ENCODE results near the gene HOMER3. TPM values are rescaled to one million over a fixed set of nuclear protein-coding genes. Genes with fewer than 3 reads are reported as not detected.

The HOMER3 gene
- total and polyA plus RNA-seq, 2 donors: 10.1 to 34.0 TPM

- Histone ChIP-seq H3K27ac (ENCODE audit: low read depth in 1 of 2, low read length in 1 of 2) (no peak overlapping the region), H3K4me3 (ENCODE audit: low read length in 2 of 2) (no peak overlapping the region), H3K9me3 (ENCODE audit: control insufficient read depth in 2 of 2, insufficient read depth in 1 of 2, low read length in 1 of 2) (peaks cover 0 to 5% of the 10 kb centered on the region in 2 donors), H3K27me3 (ENCODE audit: control insufficient read depth in 2 of 2, insufficient read depth in 1 of 2, low read length in 1 of 2) (peaks cover 27 to 67% of the 10 kb centered on the region in 2 donors), H3K4me1 (ENCODE audit: control insufficient read depth in 2 of 2, insufficient read depth in 2 of 2, low read length in 2 of 2) (no peaks in the 10 kb centered on the region), H3K36me3 (ENCODE audit: control insufficient read depth in 2 of 2, insufficient read depth in 2 of 2, low read length in 1 of 2) (no peaks in the 10 kb centered on the region)
- no peak for DNase-seq (ENCODE audit: low read depth in 6 of 9, low spot score in 9 of 9)
- WGBS: 92% methylated on average over 3 of the region's 3 CpGs
Measured at GRCh38 chr19:18939163-18939562, 1.9 kb downstream of the HOMER3 start.

GRCh38 chr19:18933297-18933696 is 7.7 kb downstream of the HOMER3 start:
- peaks cover 2 to 35% of the 10 kb centered on the region in 2 donors for H3K27me3 ChIP-seq (ENCODE audit: control insufficient read depth in 2 of 2, insufficient read depth in 1 of 2, low read length in 1 of 2)
- peaks cover 1 to 4% of the 10 kb centered on the region in 2 donors for H3K9me3 ChIP-seq (ENCODE audit: control insufficient read depth in 2 of 2, insufficient read depth in 1 of 2, low read length in 1 of 2)
- no peak overlapping the region for H3K27ac ChIP-seq (ENCODE audit: low read depth in 1 of 2, low read length in 1 of 2)
- DNase-seq (ENCODE audit: low read depth in 6 of 9, low spot score in 9 of 9): no peak
- H3K36me3 ChIP-seq (ENCODE audit: control insufficient read depth in 2 of 2, insufficient read depth in 2 of 2, low read length in 1 of 2): peaks cover 6 to 9% of the 10 kb centered on the region in 2 donors
- no peak overlapping the region for H3K4me3 ChIP-seq (ENCODE audit: low read length in 2 of 2)
- WGBS: 82% methylated on average over 13 of the region's 13 CpGs
- H3K4me1 ChIP-seq (ENCODE audit: control insufficient read depth in 2 of 2, insufficient read depth in 2 of 2, low read length in 2 of 2): peaks cover 4 to 5% of the 10 kb centered on the region in 2 donors

GRCh38 chr19:18932216-18932841 is 8.7 kb downstream of the HOMER3 start:
- DNase-seq (ENCODE audit: low read depth in 6 of 9, low spot score in 9 of 9): peak in 8 of 9 donors; percentile 25 to 74 (median 48)
- H3K9me3 ChIP-seq (ENCODE audit: control insufficient read depth in 2 of 2, insufficient read depth in 1 of 2, low read length in 1 of 2): peaks cover 1 to 4% of the 10 kb centered on the region in 2 donors
- 7% methylated on average over 37 of the region's 37 CpGs for WGBS
- peaks cover 14 to 16% of the 10 kb centered on the region in 2 donors for H3K36me3 ChIP-seq (ENCODE audit: control insufficient read depth in 2 of 2, insufficient read depth in 2 of 2, low read length in 1 of 2)
- peak overlapping the region in 1 of 2 donors; percentile 19 for H3K4me3 ChIP-seq (ENCODE audit: low read length in 2 of 2)
- H3K27me3 ChIP-seq (ENCODE audit: control insufficient read depth in 2 of 2, insufficient read depth in 1 of 2, low read length in 1 of 2): peaks cover 0 to 27% of the 10 kb centered on the region in 2 donors
- peaks cover 4 to 5% of the 10 kb centered on the region in 2 donors for H3K4me1 ChIP-seq (ENCODE audit: control insufficient read depth in 2 of 2, insufficient read depth in 2 of 2, low read length in 2 of 2)
- no peak overlapping the region for H3K27ac ChIP-seq (ENCODE audit: low read depth in 1 of 2, low read length in 1 of 2)

- no peak for DNase-seq (ENCODE audit: low read depth in 6 of 9, low spot score in 9 of 9)
- H3K27me3 ChIP-seq (ENCODE audit: control insufficient read depth in 2 of 2, insufficient read depth in 1 of 2, low read length in 1 of 2): peaks cover 0 to 27% of the 10 kb centered on the region in 2 donors
- peaks cover 4 to 5% of the 10 kb centered on the region in 2 donors for H3K4me1 ChIP-seq (ENCODE audit: control insufficient read depth in 2 of 2, insufficient read depth in 2 of 2, low read length in 2 of 2)
- peak overlapping the region in 1 of 2 donors; percentile 19 for H3K4me3 ChIP-seq (ENCODE audit: low read length in 2 of 2)
- peaks cover 1 to 4% of the 10 kb centered on the region in 2 donors for H3K9me3 ChIP-seq (ENCODE audit: control insufficient read depth in 2 of 2, insufficient read depth in 1 of 2, low read length in 1 of 2)
- no peak overlapping the region for H3K27ac ChIP-seq (ENCODE audit: low read depth in 1 of 2, low read length in 1 of 2)
- H3K36me3 ChIP-seq (ENCODE audit: control insufficient read depth in 2 of 2, insufficient read depth in 2 of 2, low read length in 1 of 2): peaks cover 16 to 24% of the 10 kb centered on the region in 2 donors
- 83% methylated on average over 34 of the region's 34 CpGs for WGBS
Measured at GRCh38 chr19:18931316-18932162, 9.5 kb downstream of the HOMER3 start.

GRCh38 chr19:18929311-18929710 is 11.7 kb downstream of the HOMER3 start:
- Histone ChIP-seq H3K9me3 (ENCODE audit: control insufficient read depth in 2 of 2, insufficient read depth in 1 of 2, low read length in 1 of 2) (peaks cover 1 to 4% of the 10 kb centered on the region in 2 donors), H3K4me1 (ENCODE audit: control insufficient read depth in 2 of 2, insufficient read depth in 2 of 2, low read length in 2 of 2) (peaks cover 4 to 5% of the 10 kb centered on the region in 2 donors), H3K36me3 (ENCODE audit: control insufficient read depth in 2 of 2, insufficient read depth in 2 of 2, low read length in 1 of 2) (peaks cover 32 to 47% of the 10 kb centered on the region in 2 donors), H3K27ac (ENCODE audit: low read depth in 1 of 2, low read length in 1 of 2) (no peak overlapping the region), H3K4me3 (ENCODE audit: low read length in 2 of 2) (no peak overlapping the region), H3K27me3 (ENCODE audit: control insufficient read depth in 2 of 2, insufficient read depth in 1 of 2, low read length in 1 of 2) (peaks cover 0 to 22% of the 10 kb centered on the region in 2 donors)
- WGBS: 97% methylated on average over 25 of the region's 25 CpGs
- no peak for DNase-seq (ENCODE audit: low read depth in 6 of 9, low spot score in 9 of 9)

GRCh38 chr19:18928018-18928805 is 12.8 kb downstream of the HOMER3 start:
- no peak overlapping the region for H3K4me3 ChIP-seq (ENCODE audit: low read length in 2 of 2)
- peaks cover 42 to 58% of the 10 kb centered on the region in 2 donors for H3K36me3 ChIP-seq (ENCODE audit: control insufficient read depth in 2 of 2, insufficient read depth in 2 of 2, low read length in 1 of 2)
- DNase-seq (ENCODE audit: low read depth in 6 of 9, low spot score in 9 of 9): no peak
- H3K27me3 ChIP-seq (ENCODE audit: control insufficient read depth in 2 of 2, insufficient read depth in 1 of 2, low read length in 1 of 2): peaks cover 0 to 11% of the 10 kb centered on the region in 2 donors
- peaks cover 4 to 5% of the 10 kb centered on the region in 2 donors for H3K4me1 ChIP-seq (ENCODE audit: control insufficient read depth in 2 of 2, insufficient read depth in 2 of 2, low read length in 2 of 2)
- no peak overlapping the region for H3K27ac ChIP-seq (ENCODE audit: low read depth in 1 of 2, low read length in 1 of 2)
- peaks cover 0 to 1% of the 10 kb centered on the region in 2 donors for H3K9me3 ChIP-seq (ENCODE audit: control insufficient read depth in 2 of 2, insufficient read depth in 1 of 2, low read length in 1 of 2)
- 95% methylated on average over 26 of the region's 26 CpGs for WGBS

GRCh38 chr19:18924684-18925213 is 16.3 kb downstream of the HOMER3 start:
- Histone ChIP-seq H3K27me3 (ENCODE audit: control insufficient read depth in 2 of 2, insufficient read depth in 1 of 2, low read length in 1 of 2) (no peaks in the 10 kb centered on the region), H3K4me1 (ENCODE audit: control insufficient read depth in 2 of 2, insufficient read depth in 2 of 2, low read length in 2 of 2) (peaks cover 6 to 10% of the 10 kb centered on the region in 2 donors), H3K27ac (ENCODE audit: low read depth in 1 of 2, low read length in 1 of 2) (no peak overlapping the region), H3K36me3 (ENCODE audit: control insufficient read depth in 2 of 2, insufficient read depth in 2 of 2, low read length in 1 of 2) (peaks cover 63 to 75% of the 10 kb centered on the region in 2 donors), H3K9me3 (ENCODE audit: control insufficient read depth in 2 of 2, insufficient read depth in 1 of 2, low read length in 1 of 2) (no peaks in the 10 kb centered on the region), H3K4me3 (ENCODE audit: low read length in 2 of 2) (no peak overlapping the region)
- 98% methylated on average over 15 of the region's 15 CpGs for whole genome bisulfite sequencing
- DNase-seq (ENCODE audit: low read depth in 6 of 9, low spot score in 9 of 9): no peak

GRCh38 chr19:18922228-18922985 is 18.6 kb downstream of the HOMER3 start:
- Histone ChIP-seq H3K4me1 (ENCODE audit: control insufficient read depth in 2 of 2, insufficient read depth in 2 of 2, low read length in 2 of 2) (peaks cover 15 to 22% of the 10 kb centered on the region in 2 donors), H3K4me3 (ENCODE audit: low read length in 2 of 2) (no peak overlapping the region), H3K27me3 (ENCODE audit: control insufficient read depth in 2 of 2, insufficient read depth in 1 of 2, low read length in 1 of 2) (no peaks in the 10 kb centered on the region), H3K27ac (ENCODE audit: low read depth in 1 of 2, low read length in 1 of 2) (no peak overlapping the region), H3K9me3 (ENCODE audit: control insufficient read depth in 2 of 2, insufficient read depth in 1 of 2, low read length in 1 of 2) (no peaks in the 10 kb centered on the region), H3K36me3 (ENCODE audit: control insufficient read depth in 2 of 2, insufficient read depth in 2 of 2, low read length in 1 of 2) (peaks cover 50 to 59% of the 10 kb centered on the region in 2 donors)
- DNase-seq (ENCODE audit: low read depth in 6 of 9, low spot score in 9 of 9): no peak
- 94% methylated on average over 29 of the region's 29 CpGs for WGBS

All from thymus (tissue), 11 donors.